Panc1 (cell line): ENCODE measurements around the gene TRIM8.

Source experiments
- CTCF ChIP-seq: fragments of 450-650 bp; IDR thresholded peaks from 2 replicates; pipeline ENCODE4 v1.5.1; 2017; ENCODE audit warnings: mild to moderate bottlenecking
- POLR2AphosphoS5 ChIP-seq: IDR thresholded peaks from 2 replicates; pipeline ENCODE4 v1.6.1; 2012; ENCODE audit warnings: mild to moderate bottlenecking, low read depth, low read length, moderate library complexity

GRCh38 chr10:102612964-102613275 lies 31.4 kb upstream of the TRIM8 start:
- TF ChIP-seq CTCF (no peak), POLR2AphosphoS5 (no peak)
